ENCODE measurements around the gene CRISP3.
"Not testable (repeated sequence)": the region's sequence is repeated elsewhere in the genome, so short reads cannot be mapped to it uniquely, and the experiment has no call there.

The CRISP3 gene

GRCh38 chr6:49744259-49744658 is at the start of gene CRISP3:
Gene CRISP3, minus strand, starts transcription at chr6:49744388. Its CDS starts 21 bp downstream, at chr6:49744367.
- no peak for DNase-seq

- no peak for DNase-seq
Measured at GRCh38 chr6:49790341-49790740, 46.2 kb upstream of the CRISP3 start.

- no peak for DNase-seq
Measured at GRCh38 chr6:49787176-49787575, 43.0 kb upstream of the CRISP3 start, which contains the start of gene PGK2. Gene PGK2, minus strand, starts transcription at chr6:49787285. Its CDS starts 98 bp downstream, at chr6:49787187.

GRCh38 chr6:49784272-49784671 is 40.1 kb upstream of the CRISP3 start:
- DNase-seq = no peak

- no peak for DNase-seq
Measured at GRCh38 chr6:49782725-49783124, 38.5 kb upstream of the CRISP3 start.

GRCh38 chr6:49782293-49782692 is 38.1 kb upstream of the CRISP3 start:
- DNase-seq = no peak

GRCh38 chr6:49776444-49776843 is 32.3 kb upstream of the CRISP3 start:
- DNase-seq = no peak

GRCh38 chr6:49775043-49775442 is 30.9 kb upstream of the CRISP3 start:
- DNase-seq = no peak

GRCh38 chr6:49772285-49772684 is 28.1 kb upstream of the CRISP3 start:
- DNase-seq = no peak

GRCh38 chr6:49766762-49767161 is 22.6 kb upstream of the CRISP3 start:
- DNase-seq = no peak

GRCh38 chr6:49764571-49765236 is 20.5 kb upstream of the CRISP3 start:
- no peak for DNase-seq

GRCh38 chr6:49743429-49743828 is 759 bp downstream of the CRISP3 start:
- no peak for DNase-seq

GRCh38 chr6:49739423-49739822 is 4.8 kb downstream of the CRISP3 start:
- no peak for DNase-seq

- no peak for DNase-seq
Measured at GRCh38 chr6:49736017-49736508, 8.1 kb downstream of the CRISP3 start.

- no peak for DNase-seq
Measured at GRCh38 chr6:49733680-49734079, 10.5 kb downstream of the CRISP3 start.

GRCh38 chr6:49732781-49733180 is 11.4 kb downstream of the CRISP3 start:
- no peak for DNase-seq

- no peak for DNase-seq
Measured at GRCh38 chr6:49730251-49730650, 13.9 kb downstream of the CRISP3 start.

- not testable (repeated sequence) for DNase-seq
Measured at GRCh38 chr6:49723917-49724316, 20.3 kb downstream of the CRISP3 start.

GRCh38 chr6:49721297-49721696 is 22.9 kb downstream of the CRISP3 start:
- no peak for DNase-seq

GRCh38 chr6:49720372-49720771 is 23.8 kb downstream of the CRISP3 start:
- no peak for DNase-seq

- no peak for DNase-seq
Measured at GRCh38 chr6:49713346-49713745, 30.8 kb downstream of the CRISP3 start, which contains the start of gene CRISP2. Gene CRISP2, minus strand, starts transcription at chr6:49713543. Its CDS starts 4,347 bp downstream, at chr6:49709196.

- no peak for DNase-seq
Measured at GRCh38 chr6:49698478-49698877, 45.7 kb downstream of the CRISP3 start.

GRCh38 chr6:49693512-49693911 is 50.7 kb downstream of the CRISP3 start:
- no peak for DNase-seq

- no peak for DNase-seq
Measured at GRCh38 chr6:49692534-49692933, 51.7 kb downstream of the CRISP3 start.

All from CD4-positive, alpha-beta T cell treated with Interleukin-4 for 1 hour (primary cell).